H1 (cell line): Measurements from ENCODE around the gene AHI1.

Source experiments
- BCL11A ChIP-seq, 2 experiments: IDR thresholded peaks; one replicate each; pipeline ENCODE4 v1.6.1; 2011; ENCODE audit warnings: low read depth in 2 of 2, low read length in 2 of 2, mild to moderate bottlenecking in 2 of 2
- EP300 ChIP-seq, 2 experiments: IDR thresholded peaks; 1 replicate in 1 of 2; 2 replicates in 1 of 2; pipeline ENCODE4 v1.6.1; 2011 to 2012; ENCODE audit warnings: low read depth in 2 of 2, low read length in 2 of 2, mild to moderate bottlenecking in 2 of 2, borderline replicate concordance in 1 of 2, inconsistent platforms in 1 of 2, moderate library complexity in 1 of 2
- NRF1 ChIP-seq: IDR thresholded peaks from 2 replicates; pipeline ENCODE4 v1.6.1; 2011; ENCODE audit warnings: mild to moderate bottlenecking, low read depth, low read length, improper control_type of control experiment
- POLR2A ChIP-seq, 2 experiments: IDR thresholded peaks; 1 replicate in 1 of 2; 2 replicates in 1 of 2; pipeline ENCODE4 v1.6.1; 2011; ENCODE audit warnings: low read depth in 2 of 2, low read length in 2 of 2, mild to moderate bottlenecking in 2 of 2; ENCODE audit errors: control extremely low read depth in 1 of 2
- POLR2AphosphoS5 ChIP-seq: IDR thresholded peaks from 2 replicates; pipeline ENCODE4 v1.6.1; 2011; ENCODE audit warnings: low read depth, low read length
- RFX5 ChIP-seq: IDR thresholded peaks from 2 replicates; pipeline ENCODE4 v1.6.1; 2011; ENCODE audit warnings: low read depth, low read length, improper control_type of control experiment, borderline replicate concordance
- TAF1 ChIP-seq: IDR thresholded peaks from 2 replicates; pipeline ENCODE4 v1.6.1; 2011; ENCODE audit warnings: mild to moderate bottlenecking, low read depth, low read length
- TEAD4 ChIP-seq: IDR thresholded peaks from 2 replicates; pipeline ENCODE4 v1.6.1; 2012; ENCODE audit warnings: low read depth, low read length, inconsistent platforms, mixed read lengths
- TF ChIP-seq, protein P1 (sequence below): IDR thresholded peaks from 2 replicates; pipeline ENCODE4 v1.6.1; 2012; ENCODE audit warnings: inconsistent platforms
- TF ChIP-seq, protein P2 (sequence below), 3 experiments: IDR thresholded peaks; 1 replicate in 2 of 3; 2 replicates in 1 of 3; pipeline versions ENCODE4 v1.5.1 to v1.6.1; 2011; ENCODE audit warnings: low read length in 3 of 3, mild to moderate bottlenecking in 3 of 3, inconsistent platforms in 2 of 3, low read depth in 1 of 3, moderate library complexity in 1 of 3; ENCODE audit not compliant: insufficient read depth in 1 of 3; ENCODE audit errors: control extremely low read depth in 1 of 3

DNA sequence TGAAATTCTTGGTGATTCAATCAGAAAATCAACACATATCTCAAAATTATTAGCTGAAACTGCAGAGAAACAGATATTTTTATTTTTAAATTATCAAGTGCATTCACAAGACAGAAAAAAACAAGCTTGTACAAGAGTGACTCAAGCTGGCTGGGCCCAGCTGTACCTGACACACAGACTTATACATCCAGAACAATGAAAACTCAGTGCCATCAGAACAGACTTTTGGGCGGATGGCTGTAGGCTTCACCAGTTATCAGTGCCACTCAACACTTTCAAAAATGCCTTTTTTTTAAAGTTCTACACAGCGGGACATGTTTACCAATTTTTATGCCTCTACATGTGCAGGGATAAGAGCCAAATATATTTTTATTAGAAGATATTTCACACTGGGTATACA lies 213.6 kb downstream of the AHI1 start:
- TF ChIP-seq RFX5: no peak
- TF ChIP-seq, protein P1, sequence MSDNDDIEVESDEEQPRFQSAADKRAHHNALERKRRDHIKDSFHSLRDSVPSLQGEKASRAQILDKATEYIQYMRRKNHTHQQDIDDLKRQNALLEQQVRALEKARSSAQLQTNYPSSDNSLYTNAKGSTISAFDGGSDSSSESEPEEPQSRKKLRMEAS: no peak
- TF ChIP-seq, protein P2, sequence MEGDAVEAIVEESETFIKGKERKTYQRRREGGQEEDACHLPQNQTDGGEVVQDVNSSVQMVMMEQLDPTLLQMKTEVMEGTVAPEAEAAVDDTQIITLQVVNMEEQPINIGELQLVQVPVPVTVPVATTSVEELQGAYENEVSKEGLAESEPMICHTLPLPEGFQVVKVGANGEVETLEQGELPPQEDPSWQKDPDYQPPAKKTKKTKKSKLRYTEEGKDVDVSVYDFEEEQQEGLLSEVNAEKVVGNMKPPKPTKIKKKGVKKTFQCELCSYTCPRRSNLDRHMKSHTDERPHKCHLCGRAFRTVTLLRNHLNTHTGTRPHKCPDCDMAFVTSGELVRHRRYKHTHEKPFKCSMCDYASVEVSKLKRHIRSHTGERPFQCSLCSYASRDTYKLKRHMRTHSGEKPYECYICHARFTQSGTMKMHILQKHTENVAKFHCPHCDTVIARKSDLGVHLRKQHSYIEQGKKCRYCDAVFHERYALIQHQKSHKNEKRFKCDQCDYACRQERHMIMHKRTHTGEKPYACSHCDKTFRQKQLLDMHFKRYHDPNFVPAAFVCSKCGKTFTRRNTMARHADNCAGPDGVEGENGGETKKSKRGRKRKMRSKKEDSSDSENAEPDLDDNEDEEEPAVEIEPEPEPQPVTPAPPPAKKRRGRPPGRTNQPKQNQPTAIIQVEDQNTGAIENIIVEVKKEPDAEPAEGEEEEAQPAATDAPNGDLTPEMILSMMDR (IDR thresholded peaks at IDR 0.05; ENCODE audit: control extremely low read depth in 1 of 3, insufficient read depth in 1 of 3, low read depth in 1 of 3, low read length in 3 of 3): no peak
- TF ChIP-seq EP300 (IDR thresholded peaks at IDR 0.05; ENCODE audit: borderline replicate concordance in 1 of 2, low read depth in 2 of 2, low read length in 2 of 2): no peak
- no peak for TF ChIP-seq TEAD4
- TF ChIP-seq TAF1: no peak
- TF ChIP-seq BCL11A (IDR thresholded peaks at IDR 0.05; ENCODE audit: low read depth in 2 of 2, low read length in 2 of 2): no peak
- TF ChIP-seq POLR2A (IDR thresholded peaks at IDR 0.05; ENCODE audit: control extremely low read depth in 1 of 2, low read depth in 2 of 2, low read length in 2 of 2): no peak
- TF ChIP-seq NRF1: no peak
- no peak for TF ChIP-seq POLR2AphosphoS5
